ENCODE results near the gene KIFC3.
"Not testable (repeated sequence)": the region's sequence is repeated elsewhere in the genome, so short reads cannot be mapped to it uniquely, and the experiment has no call there.

KIFC3 gene

GRCh38 chr16:57734925-57735754 lies 67.2 kb downstream of the KIFC3 start:
- Mint-ChIP-seq H3K27me3 (ENCODE audit: low read depth, poor library complexity) (peaks cover 5% of the 10 kb centered on the region), H3K4me1 (peaks cover 36% of the 10 kb centered on the region), H3K36me3 (ENCODE audit: low read depth) (peaks cover 14% of the 10 kb centered on the region), H3K27ac (peak overlapping the region; percentile 100), H3K9me3 (peaks cover 16% of the 10 kb centered on the region), H3K4me3 (peak overlapping the region; percentile 98)
- DNase-seq, result peak; percentile 99
- no peak for TF ChIP-seq CTCF (IDR thresholded peaks at IDR 0.05)

GRCh38 chr16:57734308-57734924 lies 67.9 kb downstream of the KIFC3 start:
- H3K27ac Mint-ChIP-seq, result peak overlapping the region; percentile 100
- TF ChIP-seq CTCF (IDR thresholded peaks at IDR 0.05), result no peak
- peak overlapping the region; percentile 98 for H3K4me3 Mint-ChIP-seq
- DNase-seq, result no peak
- peaks cover 36% of the 10 kb centered on the region for H3K4me1 Mint-ChIP-seq
- peaks cover 5% of the 10 kb centered on the region for H3K27me3 Mint-ChIP-seq (ENCODE audit: low read depth, poor library complexity)
- H3K9me3 Mint-ChIP-seq, result peaks cover 16% of the 10 kb centered on the region
- H3K36me3 Mint-ChIP-seq (ENCODE audit: low read depth), result peaks cover 14% of the 10 kb centered on the region

GRCh38 chr16:57732714-57733113 lies 69.6 kb downstream of the KIFC3 start:
- Mint-ChIP-seq H3K4me3 (peak overlapping the region; percentile 66), H3K27ac (no peak overlapping the region), H3K36me3 (ENCODE audit: low read depth) (peaks cover 14% of the 10 kb centered on the region), H3K27me3 (ENCODE audit: low read depth, poor library complexity) (peaks cover 5% of the 10 kb centered on the region), H3K4me1 (peaks cover 38% of the 10 kb centered on the region), H3K9me3 (peaks cover 16% of the 10 kb centered on the region)
- no peak for DNase-seq
- no peak for TF ChIP-seq CTCF (IDR thresholded peaks at IDR 0.05)

GRCh38 chr16:57732037-57732436 lies 70.3 kb downstream of the KIFC3 start:
- peaks cover 16% of the 10 kb centered on the region for H3K9me3 Mint-ChIP-seq
- DNase-seq, result no peak
- peaks cover 33% of the 10 kb centered on the region for H3K4me1 Mint-ChIP-seq
- peaks cover 5% of the 10 kb centered on the region for H3K27me3 Mint-ChIP-seq (ENCODE audit: low read depth, poor library complexity)
- no peak overlapping the region for H3K4me3 Mint-ChIP-seq
- H3K36me3 Mint-ChIP-seq (ENCODE audit: low read depth), result peaks cover 14% of the 10 kb centered on the region
- H3K27ac Mint-ChIP-seq, result no peak overlapping the region
- TF ChIP-seq CTCF (IDR thresholded peaks at IDR 0.05), result no peak

GRCh38 chr16:57730771-57731730 lies 71.2 kb downstream of the KIFC3 start:
- no peak overlapping the region for H3K27ac Mint-ChIP-seq
- H3K9me3 Mint-ChIP-seq, result peaks cover 16% of the 10 kb centered on the region
- H3K4me3 Mint-ChIP-seq, result no peak overlapping the region
- H3K27me3 Mint-ChIP-seq (ENCODE audit: low read depth, poor library complexity), result peaks cover 7% of the 10 kb centered on the region
- peaks cover 23% of the 10 kb centered on the region for H3K4me1 Mint-ChIP-seq
- DNase-seq, result no peak
- H3K36me3 Mint-ChIP-seq (ENCODE audit: low read depth), result peaks cover 14% of the 10 kb centered on the region
- no peak for TF ChIP-seq CTCF (IDR thresholded peaks at IDR 0.05)

GRCh38 chr16:57729852-57730251 lies 72.4 kb downstream of the KIFC3 start:
- Mint-ChIP-seq H3K36me3 (ENCODE audit: low read depth) (peaks cover 14% of the 10 kb centered on the region), H3K9me3 (peaks cover 16% of the 10 kb centered on the region), H3K27me3 (ENCODE audit: low read depth, poor library complexity) (peaks cover 13% of the 10 kb centered on the region), H3K4me1 (peaks cover 21% of the 10 kb centered on the region)
- H3K4me3 Mint-ChIP-seq, DNase-seq, H3K27ac Mint-ChIP-seq: not testable (repeated sequence)
